ENCODE measurements around the gene FGF18.

GRCh38 chr5:171419688-171420430 is 412 bp downstream of the FGF18 start:
- TF ChIP-seq CTCF (IDR thresholded peaks at IDR 0.05; ENCODE audit: low read length) (no peak), EZH2 (IDR thresholded peaks at IDR 0.05; ENCODE audit: borderline replicate concordance, low read length) (no peak)

Measured in OCI-LY1 (cell line).